ENCODE measurements around the gene KRT13. TPM values are rescaled to one million over a fixed set of nuclear protein-coding genes. Genes with fewer than 3 reads are reported as not detected.
"Not testable (repeated sequence)": the region's sequence is repeated elsewhere in the genome, so short reads cannot be mapped to it uniquely, and the experiment has no call there.

KRT13 gene
- total RNA-seq, 2 experiments from 2014 or later = not detected

- Mint-ChIP-seq H3K9me3 (ENCODE audit: low read depth) (no peaks in the 10 kb centered on the region), H3K36me3 (no peaks in the 10 kb centered on the region), H3K4me1 (peaks cover 17% of the 10 kb centered on the region), H3K27me3 (peaks cover 7% of the 10 kb centered on the region), H3K27ac (no peak overlapping the region), H3K4me3 (no peak overlapping the region)
- DNase-seq (no peak), ATAC-seq (no peak)
- CTCF ChIA-PET = interaction anchor here (1.6 to 1.7 kb wide), 2 partner anchors 104 to 118 kb away, joined by 5 to 11 read pairs; no protein-coding TSS in a partner anchor
Measured at GRCh38 chr17:41544935-41545334, 39.5 kb upstream of the KRT13 start.

GRCh38 chr17:41544491-41544892 is 39.1 kb upstream of the KRT13 start:
- Mint-ChIP-seq H3K9me3 (ENCODE audit: low read depth) (no peaks in the 10 kb centered on the region), H3K27me3 (peaks cover 7% of the 10 kb centered on the region), H3K4me3 (no peak overlapping the region), H3K4me1 (peaks cover 16% of the 10 kb centered on the region), H3K27ac (no peak overlapping the region), H3K36me3 (no peaks in the 10 kb centered on the region)
- no peak for DNase-seq
- no peak for ATAC-seq
- CTCF ChIA-PET = interaction anchor here (1.6 to 1.7 kb wide), 2 partner anchors 104 to 119 kb away, joined by 5 to 11 read pairs; no protein-coding TSS in a partner anchor

- not testable (repeated sequence) for ATAC-seq; DNase-seq; H3K4me3 Mint-ChIP-seq; H3K27me3 Mint-ChIP-seq; H3K27ac Mint-ChIP-seq; H3K9me3 Mint-ChIP-seq (ENCODE audit: low read depth); H3K4me1 Mint-ChIP-seq; H3K36me3 Mint-ChIP-seq
- CTCF ChIA-PET = interaction anchor here (0.9 kb wide), 1 partner anchor 106 kb away, joined by 3 read pairs; no protein-coding TSS in a partner anchor
Measured at GRCh38 chr17:41542786-41543185, 37.4 kb upstream of the KRT13 start.

GRCh38 chr17:41542357-41542756 is 36.9 kb upstream of the KRT13 start:
- H3K4me3 Mint-ChIP-seq = no peak overlapping the region
- H3K9me3 Mint-ChIP-seq (ENCODE audit: low read depth) = no peaks in the 10 kb centered on the region
- ATAC-seq (no peak), DNase-seq (no peak)
- H3K27me3 Mint-ChIP-seq = peaks cover 9% of the 10 kb centered on the region
- H3K27ac Mint-ChIP-seq = no peak overlapping the region
- no peaks in the 10 kb centered on the region for H3K36me3 Mint-ChIP-seq
- CTCF ChIA-PET = interaction anchor here (0.9 kb wide), 1 partner anchor 106 kb away, joined by 3 read pairs; no protein-coding TSS in a partner anchor
- no peaks in the 10 kb centered on the region for H3K4me1 Mint-ChIP-seq

- ATAC-seq = no peak
Measured at GRCh38 chr17:41540921-41541625, 35.7 kb upstream of the KRT13 start.

GRCh38 chr17:41539979-41540701 is 34.7 kb upstream of the KRT13 start:
- ATAC-seq (no peak), DNase-seq (no peak)
- CTCF ChIA-PET = interaction anchor here (1.6 to 2.5 kb wide), 3 partner anchors 9 to 123 kb away, joined by 5 to 13 read pairs (median 13); no protein-coding TSS in a partner anchor
- Mint-ChIP-seq H3K27me3 (peaks cover 18% of the 10 kb centered on the region), H3K36me3 (no peaks in the 10 kb centered on the region), H3K4me1 (no peaks in the 10 kb centered on the region), H3K4me3 (no peak overlapping the region), H3K27ac (no peak overlapping the region), H3K9me3 (ENCODE audit: low read depth) (no peaks in the 10 kb centered on the region)

More at GRCh38 chr17:41540921-41541625, 35.7 kb upstream of the KRT13 start:
- CTCF ChIA-PET = interaction anchor here (1.1 to 2.5 kb wide), 4 partner anchors 8 to 122 kb away, joined by 3 to 13 read pairs (median 9); no protein-coding TSS in a partner anchor
- H3K9me3 Mint-ChIP-seq (ENCODE audit: low read depth) = no peaks in the 10 kb centered on the region
- H3K27ac Mint-ChIP-seq = no peak overlapping the region
- no peaks in the 10 kb centered on the region for H3K4me1 Mint-ChIP-seq
- H3K36me3 Mint-ChIP-seq = no peaks in the 10 kb centered on the region
- peaks cover 14% of the 10 kb centered on the region for H3K27me3 Mint-ChIP-seq
- H3K4me3 Mint-ChIP-seq = no peak overlapping the region
- DNase-seq = no peak

GRCh38 chr17:41539071-41539492 is 33.7 kb upstream of the KRT13 start:
- no peak overlapping the region for H3K4me3 Mint-ChIP-seq
- DNase-seq (no peak), ATAC-seq (no peak)
- no peaks in the 10 kb centered on the region for H3K4me1 Mint-ChIP-seq
- H3K36me3 Mint-ChIP-seq = no peaks in the 10 kb centered on the region
- no peaks in the 10 kb centered on the region for H3K9me3 Mint-ChIP-seq (ENCODE audit: low read depth)
- H3K27me3 Mint-ChIP-seq = peaks cover 18% of the 10 kb centered on the region
- H3K27ac Mint-ChIP-seq = no peak overlapping the region
- CTCF ChIA-PET = no interaction called here

- CTCF ChIA-PET = interaction anchor here (0.6 to 0.8 kb wide), 2 partner anchors 44 to 122 kb away, joined by 3 read pairs; no protein-coding TSS in a partner anchor
- H3K36me3 Mint-ChIP-seq = no peaks in the 10 kb centered on the region
- peaks cover 21% of the 10 kb centered on the region for H3K27me3 Mint-ChIP-seq
- H3K27ac Mint-ChIP-seq = no peak overlapping the region
- ATAC-seq (no peak), DNase-seq (no peak)
- no peak overlapping the region for H3K4me3 Mint-ChIP-seq
- no peaks in the 10 kb centered on the region for H3K4me1 Mint-ChIP-seq
- H3K9me3 Mint-ChIP-seq (ENCODE audit: low read depth) = no peaks in the 10 kb centered on the region
Measured at GRCh38 chr17:41538565-41538991, 33.2 kb upstream of the KRT13 start.

GRCh38 chr17:41537990-41538389 is 32.6 kb upstream of the KRT13 start:
- CTCF ChIA-PET = interaction anchor here (0.6 to 0.8 kb wide), 2 partner anchors 43 to 122 kb away, joined by 3 read pairs; no protein-coding TSS in a partner anchor
- H3K4me1 Mint-ChIP-seq = no peaks in the 10 kb centered on the region
- no peak overlapping the region for H3K27ac Mint-ChIP-seq
- H3K36me3 Mint-ChIP-seq = no peaks in the 10 kb centered on the region
- ATAC-seq (no peak), DNase-seq (no peak)
- no peaks in the 10 kb centered on the region for H3K9me3 Mint-ChIP-seq (ENCODE audit: low read depth)
- no peak overlapping the region for H3K4me3 Mint-ChIP-seq
- H3K27me3 Mint-ChIP-seq = peaks cover 22% of the 10 kb centered on the region

- DNase-seq (no peak), ATAC-seq (no peak)
- Mint-ChIP-seq H3K4me1 (no peaks in the 10 kb centered on the region), H3K9me3 (ENCODE audit: low read depth) (no peaks in the 10 kb centered on the region), H3K36me3 (no peaks in the 10 kb centered on the region), H3K4me3 (no peak overlapping the region), H3K27me3 (peaks cover 22% of the 10 kb centered on the region), H3K27ac (no peak overlapping the region)
- CTCF ChIA-PET = no interaction called here
Measured at GRCh38 chr17:41537614-41537954, 32.2 kb upstream of the KRT13 start.

- Mint-ChIP-seq H3K27ac (no peak overlapping the region), H3K4me3 (no peak overlapping the region), H3K4me1 (no peaks in the 10 kb centered on the region), H3K9me3 (ENCODE audit: low read depth) (no peaks in the 10 kb centered on the region), H3K36me3 (no peaks in the 10 kb centered on the region), H3K27me3 (peaks cover 26% of the 10 kb centered on the region)
- no peak for ATAC-seq
- CTCF ChIA-PET = interaction anchor here (0.9 to 1.2 kb wide), 3 partner anchors 12 to 43 kb away, joined by 3 to 5 read pairs (median 3); no protein-coding TSS in a partner anchor
- DNase-seq = no peak
Measured at GRCh38 chr17:41536741-41537613, 31.6 kb upstream of the KRT13 start.

GRCh38 chr17:41535764-41536481 is 30.5 kb upstream of the KRT13 start:
- no peak for ATAC-seq
- Mint-ChIP-seq H3K27ac (no peak overlapping the region), H3K9me3 (ENCODE audit: low read depth) (no peaks in the 10 kb centered on the region), H3K36me3 (no peaks in the 10 kb centered on the region), H3K4me3 (no peak overlapping the region), H3K4me1 (no peaks in the 10 kb centered on the region), H3K27me3 (peaks cover 30% of the 10 kb centered on the region)
- CTCF ChIA-PET = interaction anchor here (0.9 to 4.0 kb wide), 4 partner anchors 13 to 44 kb away, joined by 3 to 23 read pairs (median 4); no protein-coding TSS in a partner anchor
- DNase-seq = no peak
